Measurements from ENCODE around the gene UBL7.

DNA sequence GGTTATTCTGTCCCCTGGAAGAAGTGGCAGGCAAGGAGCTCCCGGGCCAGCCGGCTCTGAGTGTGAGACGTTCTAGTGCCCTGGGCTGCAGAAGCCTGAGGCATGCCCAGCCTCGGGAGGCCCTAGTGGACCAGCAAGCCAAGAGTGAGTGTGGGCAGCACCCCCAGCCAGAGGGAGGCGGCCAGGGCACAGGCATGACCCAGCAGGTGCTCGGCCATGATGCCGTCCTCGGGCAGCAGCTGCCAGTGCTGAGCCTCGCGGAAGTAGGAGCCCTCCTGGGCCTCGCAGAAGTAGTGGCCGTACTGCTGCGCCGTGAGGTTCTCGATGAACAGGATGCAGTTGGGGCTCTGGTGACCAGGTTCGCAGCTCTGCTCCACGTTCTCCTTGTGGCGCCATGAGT, 50.5 kb downstream of the UBL7 start:
- TF ChIP-seq, protein P1, sequence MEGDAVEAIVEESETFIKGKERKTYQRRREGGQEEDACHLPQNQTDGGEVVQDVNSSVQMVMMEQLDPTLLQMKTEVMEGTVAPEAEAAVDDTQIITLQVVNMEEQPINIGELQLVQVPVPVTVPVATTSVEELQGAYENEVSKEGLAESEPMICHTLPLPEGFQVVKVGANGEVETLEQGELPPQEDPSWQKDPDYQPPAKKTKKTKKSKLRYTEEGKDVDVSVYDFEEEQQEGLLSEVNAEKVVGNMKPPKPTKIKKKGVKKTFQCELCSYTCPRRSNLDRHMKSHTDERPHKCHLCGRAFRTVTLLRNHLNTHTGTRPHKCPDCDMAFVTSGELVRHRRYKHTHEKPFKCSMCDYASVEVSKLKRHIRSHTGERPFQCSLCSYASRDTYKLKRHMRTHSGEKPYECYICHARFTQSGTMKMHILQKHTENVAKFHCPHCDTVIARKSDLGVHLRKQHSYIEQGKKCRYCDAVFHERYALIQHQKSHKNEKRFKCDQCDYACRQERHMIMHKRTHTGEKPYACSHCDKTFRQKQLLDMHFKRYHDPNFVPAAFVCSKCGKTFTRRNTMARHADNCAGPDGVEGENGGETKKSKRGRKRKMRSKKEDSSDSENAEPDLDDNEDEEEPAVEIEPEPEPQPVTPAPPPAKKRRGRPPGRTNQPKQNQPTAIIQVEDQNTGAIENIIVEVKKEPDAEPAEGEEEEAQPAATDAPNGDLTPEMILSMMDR (conservative IDR thresholded peaks at IDR 0.05), result no peak
- TF ChIP-seq EZH2 (IDR thresholded peaks at IDR 0.05; ENCODE audit: low read depth), result no peak
